Ishikawa (cell line): ENCODE measurements around the gene PLCD3.

Source experiments
- CEBPB ChIP-seq: IDR thresholded peaks from 2 replicates; pipeline ENCODE4 v1.6.1; 2012
- CREB1 ChIP-seq: IDR thresholded peaks from 2 replicates; pipeline ENCODE4 v1.6.1; 2012; ENCODE audit warnings: low read depth
- EGR1 ChIP-seq: IDR thresholded peaks from 2 replicates; pipeline ENCODE4 v1.6.1; 2012
- EP300 ChIP-seq: IDR thresholded peaks from 2 replicates; pipeline ENCODE4 v1.6.1; 2012; ENCODE audit warnings: borderline replicate concordance
- FOXM1 ChIP-seq: IDR thresholded peaks from 2 replicates; pipeline ENCODE4 v1.6.1; 2012; ENCODE audit warnings: low read depth, borderline replicate concordance
- NFIC ChIP-seq: IDR thresholded peaks from 2 replicates; pipeline ENCODE4 v1.6.1; 2012
- TAF1 ChIP-seq: IDR thresholded peaks from 2 replicates; pipeline ENCODE4 v1.6.1; 2012; ENCODE audit warnings: low read depth, mild to moderate bottlenecking
- TCF12 ChIP-seq: IDR thresholded peaks from 2 replicates; pipeline ENCODE4 v1.6.1; 2012; ENCODE audit warnings: low read depth
- TEAD4 ChIP-seq: IDR thresholded peaks from 2 replicates; pipeline ENCODE4 v1.6.1; 2012
- YY1 ChIP-seq: IDR thresholded peaks from 2 replicates; pipeline ENCODE4 v1.6.1; 2012; ENCODE audit warnings: low read depth
- ZBTB7A ChIP-seq: IDR thresholded peaks from 2 replicates; pipeline ENCODE4 v1.6.1; 2012; ENCODE audit warnings: low read depth
- TF ChIP-seq, protein P1 (sequence below): IDR thresholded peaks from 2 replicates; pipeline ENCODE4 v1.6.1; 2012
- TF ChIP-seq, protein P2 (sequence below): IDR thresholded peaks from 2 replicates; pipeline ENCODE4 v1.6.1; 2012; ENCODE audit warnings: low read depth, mild to moderate bottlenecking
- TF ChIP-seq, protein P3 (sequence below): IDR thresholded peaks from 2 replicates; pipeline ENCODE4 v1.6.1; 2012

PLCD3 gene

DNA sequence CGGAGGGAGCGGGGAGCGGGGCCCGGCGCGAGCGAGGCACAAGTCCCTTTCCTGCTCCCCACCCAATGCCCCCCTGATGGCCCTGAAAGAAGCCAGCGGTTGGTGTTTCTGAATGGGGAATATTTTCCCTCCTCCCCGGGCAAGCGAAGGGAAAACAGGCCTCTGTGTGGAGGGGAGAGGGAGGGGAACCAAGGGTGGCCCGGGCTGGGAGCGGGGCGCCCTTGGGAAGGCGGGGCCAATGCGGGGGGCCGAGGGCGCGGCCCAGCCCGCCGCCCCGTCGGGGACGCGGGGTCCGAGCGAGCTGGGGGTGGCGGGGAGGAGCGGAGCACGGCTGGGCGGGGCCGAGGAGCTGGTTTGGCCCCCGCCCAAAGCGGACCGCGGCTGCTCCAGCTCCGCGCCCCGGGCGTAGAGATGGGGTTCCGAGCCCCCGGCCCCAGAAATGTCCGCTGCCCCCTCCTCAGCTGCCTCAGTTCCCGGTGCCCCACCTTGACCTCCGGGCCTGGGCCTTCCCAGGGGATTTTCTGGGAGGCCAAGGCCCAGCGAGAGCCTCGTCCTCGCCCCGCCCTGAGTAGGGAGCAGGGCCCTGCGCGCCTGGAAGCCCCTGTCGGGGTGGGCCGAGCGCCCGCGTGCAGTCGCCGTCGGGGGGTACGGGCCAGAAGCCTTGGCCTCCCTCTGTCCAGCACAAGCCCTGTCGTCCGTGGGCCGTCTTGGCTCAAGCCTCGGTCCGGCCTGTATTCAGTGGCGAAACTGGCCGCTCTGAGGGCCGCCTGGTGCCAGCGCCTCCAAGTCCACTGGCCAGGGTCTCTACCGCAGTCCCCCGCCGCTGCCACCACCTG lies 12.1 kb upstream of the PLCD3 start:
- TF ChIP-seq TAF1 (no peak), EGR1 (no peak), EP300 (no peak), YY1 (no peak)

DNA sequence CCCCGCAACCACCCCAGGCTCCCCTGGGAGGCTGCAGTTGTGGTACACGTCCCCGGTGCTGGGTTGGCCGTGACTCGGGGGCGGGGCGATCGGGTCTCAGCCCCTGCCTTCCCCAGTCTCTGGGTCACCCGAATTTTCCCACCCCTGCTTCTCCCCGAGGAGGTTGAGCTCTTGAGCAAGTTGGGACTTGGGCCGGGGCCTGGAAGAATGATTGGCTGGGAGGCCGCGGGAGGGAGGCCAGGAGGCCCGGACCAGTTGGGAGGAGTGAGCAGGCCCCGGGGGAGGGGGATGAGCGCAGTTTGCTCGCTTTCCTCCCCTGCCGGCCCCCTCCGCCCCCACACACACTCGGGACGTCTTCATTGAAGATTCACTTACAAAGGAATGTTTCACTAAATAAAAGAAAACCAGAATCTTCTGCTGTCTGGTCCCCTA lies 11.5 kb upstream of the PLCD3 start:
- no peak for TF ChIP-seq CEBPB
- no peak for TF ChIP-seq TAF1
- TF ChIP-seq, protein P1, sequence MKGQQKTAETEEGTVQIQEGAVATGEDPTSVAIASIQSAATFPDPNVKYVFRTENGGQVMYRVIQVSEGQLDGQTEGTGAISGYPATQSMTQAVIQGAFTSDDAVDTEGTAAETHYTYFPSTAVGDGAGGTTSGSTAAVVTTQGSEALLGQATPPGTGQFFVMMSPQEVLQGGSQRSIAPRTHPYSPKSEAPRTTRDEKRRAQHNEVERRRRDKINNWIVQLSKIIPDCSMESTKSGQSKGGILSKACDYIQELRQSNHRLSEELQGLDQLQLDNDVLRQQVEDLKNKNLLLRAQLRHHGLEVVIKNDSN, result no peak

DNA sequence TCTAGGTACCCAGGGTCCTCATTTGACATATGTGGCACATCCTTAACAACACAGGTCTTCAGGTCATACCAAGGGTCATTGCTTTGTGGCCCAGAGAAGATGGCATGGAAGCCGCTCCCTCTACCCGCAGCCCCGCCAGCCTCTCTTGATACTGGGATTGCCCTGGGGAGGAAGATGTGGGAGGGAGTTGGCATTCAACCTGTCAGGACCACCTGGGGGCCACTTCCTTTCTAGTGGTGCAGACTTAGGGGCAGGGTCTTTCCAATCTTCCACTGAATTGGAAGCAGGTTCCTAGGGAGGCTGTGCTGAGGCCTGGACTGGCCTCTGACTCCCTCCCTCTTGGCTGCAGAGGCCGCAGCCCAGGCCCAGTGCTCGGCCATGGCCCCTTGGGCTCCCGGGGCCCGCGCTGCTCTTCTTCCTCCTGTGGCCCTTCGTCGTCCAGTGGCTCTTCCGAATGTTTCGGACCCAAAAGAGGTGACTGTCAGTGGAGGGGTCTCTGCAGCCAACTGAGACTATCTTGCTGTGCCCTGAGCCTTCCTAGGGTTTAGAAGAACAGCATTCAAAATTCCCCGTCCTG lies 10.9 kb upstream of the PLCD3 start:
- TF ChIP-seq EP300 (no peak), TAF1 (no peak)

DNA sequence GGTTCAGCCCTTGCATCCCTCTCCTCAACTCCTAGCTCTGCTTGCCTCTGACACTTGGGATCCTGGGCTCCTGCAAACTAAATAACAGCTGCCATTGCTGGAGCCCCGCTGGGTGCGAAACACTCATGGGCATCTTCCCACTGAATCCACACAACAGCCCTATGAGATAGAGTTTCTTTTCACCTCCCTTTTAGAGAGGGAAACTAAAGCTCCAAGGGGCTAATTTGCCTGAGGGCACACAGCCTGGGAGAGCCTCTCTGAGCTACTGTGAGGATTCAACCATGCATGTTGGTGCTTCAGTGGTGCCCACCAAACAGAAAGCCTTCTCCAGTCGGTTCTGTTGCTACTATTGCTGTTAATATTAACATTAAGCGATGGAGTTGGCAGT lies 7.2 kb upstream of the PLCD3 start:
- no peak for TF ChIP-seq CREB1
- TF ChIP-seq, protein P1, result no peak

DNA sequence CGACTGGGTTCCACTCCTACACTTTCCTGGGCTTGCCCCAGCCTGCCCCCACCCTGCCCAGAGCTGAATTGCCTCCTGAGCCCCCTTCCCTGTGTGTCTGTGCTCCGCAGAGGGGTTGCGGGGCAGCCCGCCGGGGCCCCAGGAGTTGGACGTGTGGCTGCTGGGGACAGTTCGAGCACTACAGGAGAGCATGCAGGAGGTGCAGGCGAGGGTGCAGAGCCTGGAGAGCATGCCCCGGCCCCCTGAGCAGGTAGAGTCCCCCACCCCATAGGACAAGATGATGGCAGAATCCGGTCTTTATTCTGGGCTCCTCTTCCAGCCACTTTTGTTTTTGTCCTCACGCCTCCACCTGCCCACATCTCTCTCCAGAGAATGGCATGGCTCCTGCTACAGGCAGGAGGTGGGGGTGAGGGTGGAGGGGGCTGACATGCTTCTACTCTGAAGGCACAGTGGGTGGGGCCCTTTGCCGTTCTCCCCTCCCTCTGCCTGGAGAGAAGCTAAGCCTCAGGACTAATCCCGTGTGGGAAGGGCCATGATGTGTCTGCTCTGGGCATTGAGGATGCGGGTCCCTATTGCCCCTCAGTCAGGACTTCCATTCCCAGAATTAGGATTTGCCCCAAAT lies 6.7 kb upstream of the PLCD3 start:
- no peak for TF ChIP-seq CREB1
- no peak for TF ChIP-seq TAF1
- no peak for TF ChIP-seq TEAD4
- TF ChIP-seq YY1, result no peak
- no peak for TF ChIP-seq EGR1

DNA sequence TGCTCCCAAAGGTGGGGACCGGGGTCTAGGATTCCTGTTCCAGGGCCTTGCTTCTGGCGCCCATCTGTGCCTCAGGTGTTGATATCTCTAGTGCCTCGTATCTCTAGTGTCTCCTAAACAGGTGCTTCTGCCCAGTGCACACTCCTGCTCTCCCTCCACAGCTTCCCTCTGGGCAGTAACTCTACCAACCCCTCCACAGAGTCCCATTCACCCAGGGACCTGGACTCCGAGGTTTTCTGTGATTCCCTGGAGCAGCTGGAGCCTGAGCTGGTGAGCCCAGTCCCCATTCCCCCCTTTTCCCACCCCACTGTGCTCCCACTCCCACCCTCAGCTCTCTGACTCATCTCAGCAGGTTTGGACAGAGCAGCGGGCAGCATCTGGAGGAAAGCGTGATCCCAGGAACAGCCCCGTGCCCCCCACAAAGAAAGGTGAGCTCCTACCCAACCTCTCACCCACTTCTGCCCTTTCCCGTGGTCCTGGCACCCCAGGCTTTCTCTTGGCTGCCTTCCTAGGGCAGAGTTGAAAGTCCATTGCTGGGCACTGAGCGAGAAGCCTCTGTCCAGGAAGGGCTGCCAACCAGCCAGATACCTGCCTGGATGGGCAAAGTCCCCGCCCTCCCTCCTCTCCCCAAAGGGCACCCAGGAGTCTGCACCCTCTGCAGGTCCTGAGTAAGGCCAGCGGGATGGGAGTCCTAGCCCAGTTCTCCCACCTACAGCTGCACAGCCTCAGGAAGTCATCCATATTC lies 5.4 kb upstream of the PLCD3 start:
- TF ChIP-seq TCF12 (no peak), YY1 (no peak), EGR1 (no peak), CEBPB (no peak), TAF1 (no peak), NFIC (no peak), ZBTB7A (no peak), FOXM1 (no peak), EP300 (no peak)
- TF ChIP-seq, protein P2, sequence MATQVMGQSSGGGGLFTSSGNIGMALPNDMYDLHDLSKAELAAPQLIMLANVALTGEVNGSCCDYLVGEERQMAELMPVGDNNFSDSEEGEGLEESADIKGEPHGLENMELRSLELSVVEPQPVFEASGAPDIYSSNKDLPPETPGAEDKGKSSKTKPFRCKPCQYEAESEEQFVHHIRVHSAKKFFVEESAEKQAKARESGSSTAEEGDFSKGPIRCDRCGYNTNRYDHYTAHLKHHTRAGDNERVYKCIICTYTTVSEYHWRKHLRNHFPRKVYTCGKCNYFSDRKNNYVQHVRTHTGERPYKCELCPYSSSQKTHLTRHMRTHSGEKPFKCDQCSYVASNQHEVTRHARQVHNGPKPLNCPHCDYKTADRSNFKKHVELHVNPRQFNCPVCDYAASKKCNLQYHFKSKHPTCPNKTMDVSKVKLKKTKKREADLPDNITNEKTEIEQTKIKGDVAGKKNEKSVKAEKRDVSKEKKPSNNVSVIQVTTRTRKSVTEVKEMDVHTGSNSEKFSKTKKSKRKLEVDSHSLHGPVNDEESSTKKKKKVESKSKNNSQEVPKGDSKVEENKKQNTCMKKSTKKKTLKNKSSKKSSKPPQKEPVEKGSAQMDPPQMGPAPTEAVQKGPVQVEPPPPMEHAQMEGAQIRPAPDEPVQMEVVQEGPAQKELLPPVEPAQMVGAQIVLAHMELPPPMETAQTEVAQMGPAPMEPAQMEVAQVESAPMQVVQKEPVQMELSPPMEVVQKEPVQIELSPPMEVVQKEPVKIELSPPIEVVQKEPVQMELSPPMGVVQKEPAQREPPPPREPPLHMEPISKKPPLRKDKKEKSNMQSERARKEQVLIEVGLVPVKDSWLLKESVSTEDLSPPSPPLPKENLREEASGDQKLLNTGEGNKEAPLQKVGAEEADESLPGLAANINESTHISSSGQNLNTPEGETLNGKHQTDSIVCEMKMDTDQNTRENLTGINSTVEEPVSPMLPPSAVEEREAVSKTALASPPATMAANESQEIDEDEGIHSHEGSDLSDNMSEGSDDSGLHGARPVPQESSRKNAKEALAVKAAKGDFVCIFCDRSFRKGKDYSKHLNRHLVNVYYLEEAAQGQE, result no peak
- TF ChIP-seq, protein P3, sequence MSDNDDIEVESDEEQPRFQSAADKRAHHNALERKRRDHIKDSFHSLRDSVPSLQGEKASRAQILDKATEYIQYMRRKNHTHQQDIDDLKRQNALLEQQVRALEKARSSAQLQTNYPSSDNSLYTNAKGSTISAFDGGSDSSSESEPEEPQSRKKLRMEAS, result no peak

DNA sequence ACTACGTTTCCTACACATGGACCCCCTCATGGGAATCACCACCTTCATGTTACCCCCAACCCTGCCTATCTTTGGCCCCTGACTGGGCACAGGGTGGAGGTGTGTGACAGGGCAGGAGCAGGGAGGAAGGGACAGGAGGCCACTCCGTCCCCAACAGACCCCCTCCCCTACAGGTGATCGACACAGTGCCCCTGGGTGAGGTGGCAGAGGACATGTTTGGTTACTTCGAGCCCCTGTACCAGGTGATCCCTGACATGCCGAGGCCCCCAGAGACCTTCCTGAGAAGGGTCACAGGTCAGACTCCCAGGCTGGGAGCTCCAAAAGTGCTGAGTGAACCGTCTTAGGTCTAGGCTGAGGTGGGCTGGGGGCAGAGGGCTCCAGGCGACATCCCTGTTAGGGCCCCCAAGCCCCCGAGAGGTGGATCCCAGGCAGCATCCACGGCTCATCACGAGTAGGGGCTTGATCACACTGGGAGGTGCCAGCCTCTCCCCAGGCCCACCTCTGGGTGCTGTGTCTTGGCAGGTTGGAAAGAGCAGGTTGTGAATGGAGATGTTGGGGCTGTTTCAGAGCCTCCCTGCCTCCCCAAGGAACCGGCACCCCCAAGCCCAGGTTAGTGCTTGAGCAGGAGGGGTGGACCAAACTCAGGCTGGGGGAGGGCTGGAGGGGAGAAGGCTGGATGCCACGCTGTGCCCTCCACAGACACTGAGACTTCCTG lies 4.7 kb upstream of the PLCD3 start:
- TF ChIP-seq, protein P2, result no peak
- no peak for TF ChIP-seq ZBTB7A
- TF ChIP-seq TCF12, result no peak
- TF ChIP-seq EP300, result no peak
- no peak for TF ChIP-seq CEBPB
- TF ChIP-seq CREB1, result no peak
- TF ChIP-seq TAF1, result no peak
- no peak for TF ChIP-seq YY1
- no peak for TF ChIP-seq EGR1
- no peak for TF ChIP-seq FOXM1
- TF ChIP-seq TEAD4, result no peak
- no peak for TF ChIP-seq NFIC
